ENCODE results near the gene HMGB2. TPM values are rescaled to one million over a fixed set of nuclear protein-coding genes. Genes with fewer than 3 reads are reported as not detected.
A peak's percentile ranks its signal among the peaks of the same experiment; 100 is the strongest.

HMGB2 gene
- total RNA-seq = 4.8 TPM

DNA sequence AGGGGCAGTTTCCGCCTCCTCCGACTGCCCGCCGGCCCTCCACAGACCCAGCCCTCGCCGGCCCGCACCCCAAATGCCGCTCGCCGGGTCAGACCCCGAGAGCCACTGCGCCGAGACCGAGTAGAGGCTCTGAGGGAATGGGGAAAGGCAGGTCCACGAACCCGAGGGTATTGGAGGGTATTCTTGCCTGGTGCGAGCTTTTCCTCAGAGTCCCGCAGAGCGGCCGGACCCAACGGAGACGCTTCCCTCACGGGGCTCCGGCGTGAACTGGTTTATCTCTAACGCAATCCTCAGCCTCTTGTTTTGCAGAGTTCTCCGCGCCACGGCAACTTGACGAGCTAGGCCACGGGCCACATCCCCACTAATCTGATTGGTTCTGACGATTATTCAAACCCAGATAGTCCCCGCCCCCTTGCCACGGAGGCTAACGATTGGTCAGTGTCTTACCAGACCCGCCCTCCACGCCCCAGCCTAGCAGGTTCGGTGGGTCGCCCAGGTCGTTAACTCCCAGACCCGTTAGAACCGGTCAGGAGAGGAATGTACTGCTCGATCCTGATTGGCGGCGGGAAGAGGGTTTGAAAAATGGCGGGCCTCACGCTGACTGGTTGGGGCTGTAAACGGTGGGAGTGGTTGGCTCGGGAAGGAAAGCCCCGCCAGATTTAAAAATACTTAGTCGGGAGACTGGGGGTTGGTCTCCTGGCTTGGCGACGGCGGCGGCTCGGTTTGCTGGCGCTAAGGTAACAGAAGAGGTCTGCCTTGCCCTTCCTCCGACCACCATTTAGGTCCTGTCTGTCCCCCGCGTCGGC, at the start of gene HMGB2:
TSS of gene HMGB2 (minus strand) at position 274 of the 806 bp plus-strand sequence. CDS start 709 bp downstream, outside the sequence.
- ATAC-seq = peak; percentile 90
- peak; percentile 100 for DNase-seq (ENCODE audit: low spot score)

DNA sequence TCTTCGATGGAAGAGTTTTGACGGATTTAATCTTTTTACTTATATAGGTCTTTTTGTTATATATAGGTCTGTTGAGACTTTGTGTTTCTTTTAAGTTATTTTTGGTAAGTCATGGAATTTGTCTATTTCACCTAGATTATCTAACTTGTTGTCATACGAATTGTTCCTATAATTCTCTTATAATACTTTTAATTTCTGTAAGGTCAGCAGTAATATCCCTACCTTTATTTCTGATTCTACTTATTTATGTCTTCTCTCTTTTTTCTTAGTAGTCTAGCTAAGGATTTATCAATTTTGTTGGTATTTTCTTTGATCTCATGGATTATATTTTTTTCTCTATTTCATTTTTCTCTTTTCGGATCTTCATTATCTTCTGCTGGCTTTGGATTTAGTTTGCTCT, 48.2 kb upstream of the HMGB2 start:
- no peak for DNase-seq (ENCODE audit: low spot score)
- ATAC-seq = no peak

DNA sequence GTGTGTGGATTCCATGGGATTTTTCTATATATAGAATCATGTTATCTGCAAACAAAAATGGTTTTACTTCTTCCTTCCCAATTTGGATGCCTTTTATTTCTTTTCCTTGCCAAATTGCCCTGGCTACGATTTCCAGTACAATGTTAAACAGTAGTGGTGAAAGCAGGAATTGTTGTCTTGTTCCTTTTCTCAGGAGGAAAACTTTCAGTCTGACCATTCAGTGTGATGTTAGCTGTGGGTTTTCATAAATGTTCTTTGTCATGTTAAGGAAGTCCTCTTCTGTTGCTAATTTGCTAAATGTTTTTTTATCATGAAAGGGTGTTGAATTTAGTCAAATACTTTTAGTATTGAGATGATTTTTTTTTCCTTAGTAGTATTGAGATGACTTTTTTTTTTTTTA, 47.5 kb upstream of the HMGB2 start:
- ATAC-seq (no peak), DNase-seq (ENCODE audit: low spot score) (no peak)

DNA sequence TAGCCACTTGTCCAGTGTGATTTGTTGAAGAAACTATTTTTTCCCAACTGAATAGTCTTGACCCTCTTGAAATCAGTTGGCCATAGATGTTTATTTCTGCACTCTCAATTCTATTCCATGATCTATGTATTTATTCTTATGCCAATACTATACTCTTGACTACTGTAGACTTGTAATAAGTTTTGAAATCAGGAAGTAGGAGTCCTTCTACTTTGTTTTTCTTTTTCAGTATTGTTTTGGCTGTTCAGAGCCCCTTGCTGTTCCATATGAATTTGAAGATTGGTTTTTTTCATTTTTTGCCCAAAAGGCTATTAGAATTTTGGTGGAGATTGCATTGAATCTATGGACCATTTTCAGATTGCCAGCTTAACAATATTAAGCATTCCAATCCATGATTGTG, 46.8 kb upstream of the HMGB2 start:
- DNase-seq (ENCODE audit: low spot score) = no peak

DNA sequence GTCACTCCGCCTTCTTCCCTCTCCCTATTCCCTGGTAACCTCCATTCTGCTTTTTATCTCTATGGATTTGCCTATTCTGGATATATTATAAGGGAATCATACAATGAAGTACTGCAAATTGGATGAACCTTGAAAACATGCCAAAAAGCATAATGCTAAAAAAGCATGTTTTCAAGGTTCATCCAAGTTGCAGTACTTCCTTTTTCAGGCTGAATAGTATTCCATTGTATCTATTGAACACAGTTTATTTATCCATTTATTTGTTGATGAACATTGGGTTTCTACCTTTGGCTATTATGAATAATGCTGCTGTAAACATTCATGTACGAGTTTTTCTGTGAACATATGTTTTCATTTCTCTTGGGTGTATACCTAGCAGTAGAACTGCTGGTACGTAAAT, 45.8 kb upstream of the HMGB2 start:
- ATAC-seq (no peak), DNase-seq (ENCODE audit: low spot score) (no peak)

More for the DNA sequence above, 46.8 kb upstream of the HMGB2 start:
- ATAC-seq = no peak

DNA sequence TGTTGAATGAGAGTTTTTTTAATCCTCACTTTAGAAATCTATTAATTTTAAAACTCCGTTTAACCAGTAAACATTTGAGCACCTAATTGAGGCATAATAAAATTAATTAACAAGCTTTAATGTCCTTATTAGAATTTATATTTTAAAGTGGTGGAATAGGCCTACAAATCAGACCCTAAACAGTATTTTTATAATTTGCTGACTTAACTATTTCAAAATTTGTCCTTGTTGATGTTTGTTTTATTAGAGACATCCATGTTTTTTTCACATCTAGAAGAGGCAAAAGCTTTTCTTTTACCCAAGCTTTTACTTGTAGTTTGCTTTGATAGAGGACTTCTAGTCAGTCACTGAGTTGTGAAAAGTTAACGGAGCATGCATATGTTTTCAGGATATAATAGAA, 40.4 kb upstream of the HMGB2 start:
- DNase-seq (ENCODE audit: low spot score) (no peak), ATAC-seq (no peak)

DNA sequence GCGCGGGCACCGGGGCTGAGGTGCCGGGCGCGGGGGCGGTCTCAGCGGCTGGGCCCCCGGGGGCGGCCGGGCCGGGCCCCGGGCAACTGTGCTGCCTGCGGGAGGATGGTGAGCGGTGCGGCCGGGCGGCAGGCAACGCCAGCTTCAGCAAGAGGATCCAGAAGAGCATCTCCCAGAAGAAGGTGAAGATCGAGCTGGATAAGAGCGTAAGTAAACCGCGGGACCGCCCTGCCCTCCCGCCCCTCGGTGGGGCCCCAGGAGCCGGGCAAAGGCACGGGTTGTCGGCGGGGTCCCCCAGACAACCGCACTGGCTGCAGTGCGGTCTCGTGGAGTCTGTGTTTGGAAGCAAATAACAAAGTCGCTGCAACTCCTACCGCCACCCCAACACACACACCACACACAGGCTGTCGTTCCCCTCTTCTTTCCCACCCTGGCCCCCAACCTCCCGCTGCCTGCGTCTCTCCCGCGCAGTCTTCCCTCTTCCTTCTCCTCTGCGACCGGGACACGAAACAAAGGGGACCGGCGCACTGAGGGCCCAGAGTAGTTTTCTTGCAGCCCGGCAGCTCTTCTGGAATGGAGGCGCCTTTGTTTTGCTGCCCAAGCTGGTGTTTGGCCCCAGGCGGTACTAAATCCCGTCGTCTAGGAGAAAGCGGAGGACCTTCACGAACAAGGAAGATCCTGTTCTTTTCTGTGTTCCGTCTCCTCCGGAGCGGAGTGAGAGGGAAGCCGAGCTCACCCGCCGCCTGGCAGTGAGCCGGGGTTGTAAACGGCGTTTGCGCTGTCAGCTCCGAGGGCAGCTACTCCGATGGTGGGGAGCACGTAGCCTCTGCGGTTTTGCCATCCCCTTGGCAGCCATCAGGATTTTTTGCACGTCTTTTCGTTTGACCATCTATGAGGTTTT, 37.4 kb upstream of the HMGB2 start:
- DNase-seq (ENCODE audit: low spot score) (peak; percentile 78), ATAC-seq (peak; percentile 46)

DNA sequence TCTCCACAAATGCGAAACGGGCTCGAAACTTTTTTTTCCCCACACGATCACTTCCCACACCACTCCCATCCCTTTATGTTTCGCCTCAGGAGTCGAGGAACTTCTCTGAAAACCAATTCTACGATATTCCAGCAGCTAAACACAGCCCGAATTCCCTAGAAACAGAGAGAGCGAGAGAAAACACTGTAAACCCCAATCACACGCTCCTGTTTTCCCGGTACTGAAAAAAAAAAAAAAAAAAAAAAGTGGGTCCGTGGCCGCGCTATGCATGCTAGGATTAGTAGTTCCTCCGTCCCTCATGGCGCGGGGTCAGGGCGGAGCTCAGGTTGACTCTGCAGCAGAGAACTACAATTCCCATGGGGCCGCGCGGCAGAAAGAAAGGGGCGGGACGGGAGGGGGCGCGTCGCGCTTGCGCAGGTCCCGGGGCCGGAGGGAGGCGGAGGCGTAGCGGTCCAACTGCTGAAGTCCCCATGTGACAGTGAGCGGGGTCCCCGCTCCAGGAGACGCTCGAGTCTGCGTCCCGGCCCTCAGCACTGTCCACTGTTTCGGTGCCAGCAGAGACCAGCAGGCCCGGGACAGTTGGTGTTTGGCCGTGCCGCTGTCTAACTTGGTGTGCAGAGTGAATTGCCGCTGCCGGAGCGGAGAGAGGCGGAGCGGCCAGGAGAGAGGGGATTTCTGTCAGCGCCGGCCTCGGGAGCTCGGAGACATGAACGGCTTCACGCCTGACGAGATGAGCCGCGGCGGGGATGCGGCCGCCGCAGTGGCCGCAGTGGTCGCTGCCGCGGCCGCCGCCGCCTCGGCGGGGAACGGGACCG, 36.5 kb upstream of the HMGB2 start, which contains the start of gene SAP30:
TSS of gene SAP30 (plus strand) at position 478 of the 815 bp plus-strand sequence. CDS start at position 707, 229 bp downstream.
- DNase-seq (ENCODE audit: low spot score) = peak; percentile 97
- peak; percentile 89 for ATAC-seq

DNA sequence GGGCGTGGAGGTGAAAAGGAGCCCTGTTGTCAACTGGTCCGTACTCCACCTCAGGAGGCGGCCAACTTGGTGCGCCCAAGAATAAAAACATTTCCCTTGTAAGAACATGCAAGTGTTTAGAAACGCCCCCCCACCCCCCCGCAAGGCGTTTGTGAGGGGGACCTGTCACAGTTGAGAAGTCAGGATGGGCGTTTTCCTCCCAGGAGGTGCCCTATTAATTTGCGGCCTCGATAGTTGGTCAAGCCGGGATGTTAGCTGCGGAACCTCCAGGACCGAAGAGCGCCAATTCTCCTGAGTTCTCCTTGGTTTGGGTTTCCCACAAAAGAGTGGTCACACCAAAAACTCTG, 35.9 kb upstream of the HMGB2 start:
- no peak for DNase-seq (ENCODE audit: low spot score)
- peak; percentile 1 for ATAC-seq

DNA sequence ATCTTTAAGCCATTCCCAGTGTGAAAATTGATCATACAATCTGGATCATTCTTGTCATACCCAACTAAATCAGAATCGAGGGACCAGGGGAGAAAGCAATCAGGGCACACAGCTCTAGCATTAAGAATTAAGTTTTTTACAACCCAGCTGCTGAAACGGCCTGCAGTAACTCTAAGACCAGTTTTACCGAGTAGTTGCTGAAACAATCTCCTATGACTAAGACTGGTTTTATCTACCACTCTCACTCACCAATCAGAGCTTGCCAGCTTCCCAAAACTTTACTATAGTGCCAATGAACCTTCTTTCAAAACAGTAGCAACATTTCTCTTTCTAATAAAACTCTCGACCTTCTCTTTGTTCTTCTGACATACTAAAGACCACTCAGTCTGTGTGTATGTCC, 33.8 kb upstream of the HMGB2 start:
- ATAC-seq (no peak), DNase-seq (ENCODE audit: low spot score) (no peak)

DNA sequence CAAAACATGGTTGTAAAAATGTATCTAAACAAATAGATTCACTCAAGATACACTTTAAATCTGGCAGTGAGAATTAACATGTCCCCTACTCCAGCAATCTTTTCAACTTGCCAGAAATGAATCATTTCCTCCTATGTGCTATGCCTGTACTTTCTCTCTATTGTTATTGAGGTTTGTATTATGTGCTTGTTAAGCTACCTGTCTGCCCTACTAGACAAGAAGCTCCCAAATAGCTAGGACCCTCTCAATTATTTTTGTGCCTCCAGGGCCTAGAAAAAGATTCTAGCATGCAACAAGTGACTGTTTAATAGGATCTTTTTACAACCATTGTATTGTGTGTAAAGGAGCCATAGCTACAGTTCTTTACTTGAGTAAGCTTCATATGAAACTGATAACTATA, 33.1 kb upstream of the HMGB2 start:
- DNase-seq (ENCODE audit: low spot score) (no peak), ATAC-seq (no peak)

DNA sequence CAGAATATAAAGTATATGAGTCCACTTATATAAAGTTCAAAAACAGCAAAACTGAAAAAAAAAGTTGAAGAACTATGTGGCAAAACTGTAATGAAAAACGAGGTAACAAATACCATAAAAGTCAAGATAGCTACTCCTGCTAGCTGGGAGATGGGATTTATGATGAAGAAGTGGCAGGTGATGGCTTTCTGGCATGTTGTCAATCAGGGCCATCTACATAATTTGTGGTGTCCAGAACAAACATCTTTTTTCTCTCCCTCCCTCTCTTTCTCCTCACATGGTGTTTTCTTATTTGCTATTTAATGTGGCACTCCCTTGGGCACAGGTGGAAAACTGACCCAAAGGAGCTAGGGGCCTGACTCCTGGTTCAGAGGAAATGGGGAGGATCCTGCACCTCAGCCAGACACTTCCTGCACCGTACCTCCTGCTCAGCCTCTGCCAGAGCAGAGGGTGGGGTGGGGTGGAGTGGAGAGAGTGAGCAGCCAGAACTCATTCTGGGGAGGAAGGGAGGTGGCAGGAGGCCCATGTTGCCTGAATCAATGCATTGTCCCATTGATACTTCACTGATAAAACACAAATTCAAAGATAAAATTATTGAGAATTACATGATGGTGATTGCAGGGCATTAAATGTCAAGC, 31.3 kb upstream of the HMGB2 start:
- no peak for DNase-seq (ENCODE audit: low spot score)
- ATAC-seq = no peak

DNA sequence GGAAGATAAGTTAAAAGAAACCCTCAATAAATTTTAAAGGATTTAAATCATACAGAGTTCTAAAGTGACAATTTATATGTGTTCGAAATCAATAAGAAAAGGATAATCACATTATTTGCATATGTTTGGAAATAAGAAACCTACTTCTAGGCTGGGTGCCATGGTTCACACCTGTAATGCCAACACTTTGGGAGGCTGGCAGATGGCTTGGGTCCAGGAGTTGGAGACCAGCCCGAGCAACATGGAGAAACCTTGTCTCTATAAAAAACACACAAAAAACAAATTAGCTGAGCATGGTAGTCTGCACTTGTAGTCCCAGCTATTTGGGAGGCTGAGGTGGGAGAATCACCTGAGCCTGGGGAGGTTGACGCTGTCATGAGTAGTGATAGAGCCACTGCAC, 28.5 kb upstream of the HMGB2 start:
- no peak for ATAC-seq
- DNase-seq (ENCODE audit: low spot score) = no peak

DNA sequence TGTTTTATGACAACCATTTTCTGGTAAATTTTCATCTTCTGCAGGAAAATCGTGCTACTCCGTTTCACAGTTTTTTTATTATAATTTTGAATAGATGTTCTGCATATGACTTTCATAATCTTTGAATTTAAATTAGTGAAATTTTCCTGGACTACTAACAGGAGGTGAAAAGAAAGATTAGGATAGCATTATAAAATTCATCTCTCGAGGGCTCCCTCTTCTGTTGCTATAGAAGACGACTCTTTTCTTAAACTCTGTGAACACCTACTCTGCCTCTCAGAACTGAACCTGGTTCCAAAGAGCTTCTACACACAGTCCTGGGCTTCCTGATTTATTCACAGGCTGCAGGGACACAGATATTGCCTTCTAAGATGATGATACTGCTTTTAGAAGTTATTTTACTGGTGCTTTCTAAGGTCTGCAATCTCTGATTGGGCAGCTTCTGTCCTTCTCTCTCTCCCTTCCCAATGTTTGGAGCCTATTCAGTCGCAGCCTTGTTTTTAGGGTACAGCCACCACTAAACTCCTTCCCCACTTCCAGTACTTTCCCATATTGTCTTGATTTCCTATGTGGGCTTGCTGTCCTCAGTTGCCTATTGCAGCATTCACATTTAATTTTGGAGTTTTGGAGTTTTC, 26.5 kb upstream of the HMGB2 start:
- peak; percentile 66 for ATAC-seq

DNA sequence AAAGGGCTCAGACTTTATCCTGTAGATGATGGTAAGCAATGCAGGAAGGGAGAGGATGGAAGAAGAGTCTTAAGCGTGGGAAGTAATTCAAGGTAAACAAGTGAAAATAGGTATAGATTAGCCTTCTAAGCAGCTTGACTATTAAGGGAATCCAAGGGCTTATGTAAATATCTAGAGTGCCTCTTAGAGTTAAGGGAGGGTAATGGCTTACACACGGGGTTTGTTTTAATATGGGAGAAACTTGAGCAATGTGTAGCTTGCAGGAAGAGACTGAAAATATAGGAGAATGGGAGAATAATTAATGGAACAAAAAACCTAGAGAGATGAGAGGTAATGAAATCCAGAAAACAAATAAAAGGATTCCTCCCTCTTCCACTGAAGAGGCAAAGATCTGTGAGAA, 23.8 kb upstream of the HMGB2 start:
- no peak for ATAC-seq
- no peak for DNase-seq (ENCODE audit: low spot score)

More for the DNA sequence above, 26.5 kb upstream of the HMGB2 start:
- DNase-seq (ENCODE audit: low spot score) = no peak

DNA sequence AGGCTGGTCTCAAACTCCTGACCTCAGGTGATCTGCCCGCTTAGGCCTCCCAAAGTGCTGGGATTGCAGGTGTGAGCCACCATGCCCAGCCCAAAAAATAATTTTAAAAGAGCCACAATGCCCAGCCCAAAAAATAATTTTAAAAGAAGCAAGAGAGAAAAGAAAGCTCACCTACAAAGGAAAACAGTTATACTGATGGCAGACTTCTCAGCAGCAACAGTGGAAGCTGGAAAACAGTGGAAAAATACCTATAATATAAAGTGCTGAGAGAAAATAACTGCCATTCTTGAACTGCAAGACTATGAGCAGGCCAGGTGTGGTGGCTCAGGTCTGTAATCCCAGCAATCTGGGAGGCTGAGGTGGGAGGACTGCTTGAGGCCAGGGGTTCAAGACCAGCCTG, 13.3 kb upstream of the HMGB2 start:
- no peak for DNase-seq (ENCODE audit: low spot score)
- ATAC-seq = no peak

DNA sequence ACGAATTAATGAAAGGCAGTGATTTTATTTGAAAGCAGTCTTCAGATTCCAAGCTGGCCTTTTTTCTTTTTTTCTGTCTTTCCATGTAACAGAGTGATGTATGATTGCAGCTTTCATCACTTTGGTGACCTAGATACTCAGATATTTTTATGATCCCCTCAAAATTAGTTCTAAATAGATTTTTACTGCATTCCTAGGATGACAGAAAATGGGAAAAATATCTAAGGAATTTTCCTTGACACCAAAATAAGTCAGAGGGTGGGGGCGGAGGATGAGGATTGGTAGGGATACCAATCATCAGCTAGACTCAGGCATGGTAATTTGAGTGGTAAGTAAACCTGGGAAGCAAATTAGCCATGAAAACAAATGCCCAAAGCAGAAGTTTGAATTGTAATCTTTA, 11.9 kb upstream of the HMGB2 start:
- ATAC-seq = no peak
- no peak for DNase-seq (ENCODE audit: low spot score)

DNA sequence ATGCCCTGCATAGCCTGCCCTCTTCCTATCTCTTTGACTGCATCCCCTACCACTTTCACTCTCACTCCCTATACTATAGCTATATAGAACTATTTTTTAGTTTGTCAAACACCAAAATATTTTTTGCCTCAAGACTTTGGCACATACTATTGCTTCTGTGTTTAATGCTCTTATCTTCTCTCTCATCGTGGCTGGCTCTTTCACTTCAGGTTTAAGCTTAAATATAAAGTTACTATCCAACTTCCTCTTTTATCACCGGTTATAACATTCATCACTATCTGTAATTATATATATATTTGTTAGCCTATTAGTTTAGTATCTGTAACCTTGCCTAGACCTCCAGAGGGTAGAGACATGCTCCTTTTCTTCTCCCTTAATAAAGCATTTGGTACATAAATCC, 11.5 kb upstream of the HMGB2 start:
- ATAC-seq = no peak
- no peak for DNase-seq (ENCODE audit: low spot score)

DNA sequence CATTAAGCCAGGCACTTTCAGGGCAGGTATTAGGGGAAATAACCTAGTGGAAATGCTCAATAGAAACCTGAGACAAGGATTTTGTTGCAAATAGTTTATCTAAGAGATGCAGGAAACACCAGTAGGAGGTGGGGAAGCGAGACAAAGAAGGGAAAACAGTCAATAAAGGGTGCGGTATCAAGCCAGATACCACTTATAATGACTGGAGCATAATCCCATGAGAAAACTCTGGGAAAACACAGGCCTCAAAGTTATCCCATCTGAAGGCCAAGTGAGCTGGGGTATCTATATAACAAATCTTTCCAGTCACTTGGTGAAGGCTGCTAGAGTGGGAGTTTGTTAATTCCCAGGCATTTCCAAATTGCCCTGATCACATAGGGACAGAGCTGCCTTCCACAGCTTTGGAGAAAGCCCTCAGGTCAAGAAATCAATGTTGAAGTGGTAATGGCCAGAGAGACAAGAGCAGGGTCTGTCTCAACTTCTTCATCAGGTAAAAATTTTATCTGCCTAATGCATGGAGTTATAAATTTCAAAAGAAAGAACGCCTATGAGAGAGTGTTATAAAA, 9.8 kb upstream of the HMGB2 start:
- no peak for ATAC-seq
- DNase-seq (ENCODE audit: low spot score) = no peak

DNA sequence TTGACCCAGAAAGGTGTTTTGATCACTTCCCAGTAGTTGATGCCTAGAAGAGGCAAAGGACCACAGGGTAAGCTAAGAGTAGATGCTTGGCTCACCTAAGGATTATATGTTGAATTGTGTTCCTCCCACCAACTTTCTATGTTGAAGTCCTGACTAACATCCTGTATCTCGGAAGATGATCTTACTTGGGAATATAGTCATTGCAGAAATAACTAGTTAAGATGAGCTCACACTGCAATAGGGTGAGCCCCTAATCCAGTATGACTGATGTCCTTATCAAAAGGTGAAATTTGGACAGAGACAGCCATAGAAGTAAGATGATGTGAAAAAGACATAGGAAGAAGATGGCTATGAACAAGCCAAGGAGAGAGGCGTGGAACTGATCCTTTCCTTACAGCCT, 3.3 kb upstream of the HMGB2 start:
- no peak for DNase-seq (ENCODE audit: low spot score)
- no peak for ATAC-seq

All from left lobe of liver (tissue), 2 donors.